Trophoblast cell (in vitro differentiated cells and primary cell): ENCODE data around the gene RASA2.

Experiments used
- DNase-seq, 2 donors: peaks; one replicate each; pipeline ENCODE4 v3.0.0-alpha.2; 2016
- H2AFZ ChIP-seq: 2 replicates; pipeline ENCODE4 v1.6.1; 2013; ENCODE audit warnings: low read length, moderate library complexity, mild to moderate bottlenecking; ENCODE audit not compliant: insufficient read depth, poor library complexity
- H2AK5ac ChIP-seq: 2 replicates; pipeline ENCODE4 v1.6.1; 2013; ENCODE audit warnings: mild to moderate bottlenecking, low read length
- H2BK120ac ChIP-seq: 2 replicates; pipeline ENCODE4 v1.6.1; 2013; ENCODE audit warnings: low read length, mild to moderate bottlenecking, moderate library complexity; ENCODE audit not compliant: insufficient read depth, poor library complexity
- H2BK12ac ChIP-seq: 2 replicates; pipeline ENCODE4 v1.6.1; 2013; ENCODE audit warnings: mild to moderate bottlenecking, low read length, moderate library complexity
- H2BK5ac ChIP-seq: 2 replicates; pipeline ENCODE4 v1.6.1; 2013; ENCODE audit warnings: low read length, low read depth, moderate library complexity, mild to moderate bottlenecking; ENCODE audit not compliant: poor library complexity
- H3K14ac ChIP-seq: 2 replicates; pipeline ENCODE4 v1.6.1; 2013; ENCODE audit warnings: mild to moderate bottlenecking, low read length
- H3K18ac ChIP-seq: 2 replicates; pipeline ENCODE4 v1.6.1; 2013; ENCODE audit warnings: mild to moderate bottlenecking, low read length
- H3K23ac ChIP-seq: 2 replicates; pipeline ENCODE4 v1.6.1; 2013; ENCODE audit warnings: low read length
- H3K27ac ChIP-seq: 2 replicates; pipeline ENCODE4 v1.5.1; 2013; ENCODE audit warnings: low read depth, mild to moderate bottlenecking, inconsistent platforms, low read length, moderate library complexity
- H3K27me3 ChIP-seq: 2 replicates; pipeline ENCODE4 v1.6.1; 2013; ENCODE audit warnings: inconsistent platforms, mild to moderate bottlenecking, low read length, moderate library complexity; ENCODE audit not compliant: insufficient read depth
- H3K36me3 ChIP-seq, 2 experiments: 1 replicate in 1 of 2; 2 replicates in 1 of 2; pipeline ENCODE4 v1.6.1; 2013; ENCODE audit warnings: low read length in 2 of 2, mild to moderate bottlenecking in 2 of 2, moderate library complexity in 1 of 2; ENCODE audit not compliant: insufficient read depth in 2 of 2, control insufficient read depth in 1 of 2
- H3K4ac ChIP-seq: 2 replicates; pipeline ENCODE4 v1.6.1; 2013; ENCODE audit warnings: low read depth, mild to moderate bottlenecking, low read length, moderate library complexity
- H3K4me1 ChIP-seq, 2 experiments: 1 replicate in 1 of 2; 2 replicates in 1 of 2; pipeline ENCODE4 v1.6.1; 2013; ENCODE audit warnings: low read length in 2 of 2, mild to moderate bottlenecking in 2 of 2, moderate library complexity in 1 of 2; ENCODE audit not compliant: insufficient read depth in 2 of 2, control insufficient read depth in 1 of 2
- H3K4me2 ChIP-seq: 2 replicates; pipeline ENCODE4 v1.6.1; 2013; ENCODE audit warnings: inconsistent platforms, mild to moderate bottlenecking, low read length, moderate library complexity
- H3K4me3 ChIP-seq: 2 replicates; pipeline ENCODE4 v1.5.1; 2013; ENCODE audit warnings: mild to moderate bottlenecking, low read depth, low read length, inconsistent platforms
- H3K79me1 ChIP-seq: one replicate; pipeline ENCODE4 v1.6.1; 2013; ENCODE audit warnings: low read length
- H3K79me2 ChIP-seq: 2 replicates; pipeline ENCODE4 v1.6.1; 2013; ENCODE audit warnings: low read length, mild to moderate bottlenecking; ENCODE audit not compliant: control insufficient read depth, insufficient read depth, poor library complexity
- H3K9ac ChIP-seq: 2 replicates; pipeline ENCODE4 v1.6.1; 2013; ENCODE audit warnings: mild to moderate bottlenecking, low read length
- H3K9me3 ChIP-seq: 2 replicates; pipeline ENCODE4 v1.6.1; 2013; ENCODE audit warnings: low read depth, mild to moderate bottlenecking, control low read depth, inconsistent platforms, low read length; ENCODE audit not compliant: insufficient read depth
- H4K12ac ChIP-seq: 2 replicates; pipeline ENCODE4 v1.6.1; 2013; ENCODE audit warnings: low read depth, mild to moderate bottlenecking, low read length, moderate library complexity
- H4K8ac ChIP-seq: 2 replicates; pipeline ENCODE4 v1.6.1; 2013; ENCODE audit warnings: low read depth, mild to moderate bottlenecking, low read length, moderate library complexity
- H4K91ac ChIP-seq: one replicate; pipeline ENCODE4 v1.6.1; 2013; ENCODE audit warnings: low read depth, mild to moderate bottlenecking, low read length, moderate library complexity
- WGBS: extraction: QIAGEN DNeasy Blood & Tissue Kit; methylation state at CpG from one replicate; pipeline ENCODE4 v1.1.7; 2013; ENCODE audit warnings: missing lambda C conversion rate; ENCODE audit not compliant: insufficient read length, insufficient coverage; ENCODE audit errors: extremely low coverage; 5-methylcytosine and 5-hydroxymethylcytosine counted together

The RASA2 gene

GRCh38 chr3:141508067-141508436 is 21.2 kb downstream of the RASA2 start:
- no CpG with 5 or more reads among the region's 3 CpGs for WGBS
- no peaks in the 10 kb centered on the region for H3K79me1 ChIP-seq
- H2AFZ ChIP-seq: no peak overlapping the region
- no peak overlapping the region for H3K27ac ChIP-seq
- no peak overlapping the region for H3K4me3 ChIP-seq
- H2BK12ac ChIP-seq: no peak overlapping the region
- H3K9me3 ChIP-seq: no peaks in the 10 kb centered on the region
- H4K12ac ChIP-seq: no peak overlapping the region
- no peak overlapping the region for H3K23ac ChIP-seq
- H3K9ac ChIP-seq: no peak overlapping the region
- H2AK5ac ChIP-seq: no peak overlapping the region
- H2BK120ac ChIP-seq: no peak overlapping the region
- no peak overlapping the region for H3K4me2 ChIP-seq
- no peak overlapping the region for H2BK5ac ChIP-seq
- no peak overlapping the region for H4K8ac ChIP-seq
- H4K91ac ChIP-seq: no peak overlapping the region
- H3K36me3 ChIP-seq: peaks cover 0 to 3% of the 10 kb centered on the region in 2 experiments
- no peak for DNase-seq
- H3K4ac ChIP-seq: no peak overlapping the region
- H3K79me2 ChIP-seq: no peaks in the 10 kb centered on the region
- no peak overlapping the region for H3K18ac ChIP-seq
- H3K14ac ChIP-seq: no peak overlapping the region
- no peaks in the 10 kb centered on the region for H3K4me1 ChIP-seq
- no peaks in the 10 kb centered on the region for H3K27me3 ChIP-seq

GRCh38 chr3:141511361-141511760 is 24.5 kb downstream of the RASA2 start:
- DNase-seq: no peak
- no peak overlapping the region for H2AK5ac ChIP-seq
- no peak overlapping the region for H3K4ac ChIP-seq
- no peak overlapping the region for H2BK120ac ChIP-seq
- WGBS: no CpG with 5 or more reads among the region's 4 CpGs
- no peak overlapping the region for H3K4me3 ChIP-seq
- H4K12ac ChIP-seq: no peak overlapping the region
- peaks cover 0 to 3% of the 10 kb centered on the region in 2 experiments for H3K36me3 ChIP-seq
- no peak overlapping the region for H3K9ac ChIP-seq
- no peak overlapping the region for H3K27ac ChIP-seq
- H3K79me1 ChIP-seq: no peaks in the 10 kb centered on the region
- H3K27me3 ChIP-seq: no peaks in the 10 kb centered on the region
- no peaks in the 10 kb centered on the region for H3K79me2 ChIP-seq
- no peak overlapping the region for H3K14ac ChIP-seq
- no peak overlapping the region for H2BK12ac ChIP-seq
- H4K8ac ChIP-seq: no peak overlapping the region
- no peak overlapping the region for H4K91ac ChIP-seq
- H3K4me1 ChIP-seq: no peaks in the 10 kb centered on the region
- no peak overlapping the region for H2AFZ ChIP-seq
- H3K9me3 ChIP-seq: no peaks in the 10 kb centered on the region
- H3K4me2 ChIP-seq: no peak overlapping the region
- H3K23ac ChIP-seq: peak overlapping the region; percentile 25
- H2BK5ac ChIP-seq: no peak overlapping the region
- H3K18ac ChIP-seq: no peak overlapping the region

- H3K9me3 ChIP-seq: no peaks in the 10 kb centered on the region
- H3K9ac ChIP-seq: no peak overlapping the region
- H3K79me2 ChIP-seq: no peaks in the 10 kb centered on the region
- no peak overlapping the region for H2AFZ ChIP-seq
- no peak overlapping the region for H3K18ac ChIP-seq
- H3K27ac ChIP-seq: no peak overlapping the region
- no peaks in the 10 kb centered on the region for H3K79me1 ChIP-seq
- H3K36me3 ChIP-seq: peaks cover 7 to 11% of the 10 kb centered on the region in 2 experiments
- H4K12ac ChIP-seq: no peak overlapping the region
- no peak overlapping the region for H2BK120ac ChIP-seq
- no peak overlapping the region for H3K4me2 ChIP-seq
- no peak overlapping the region for H2BK5ac ChIP-seq
- H2AK5ac ChIP-seq: no peak overlapping the region
- H3K4ac ChIP-seq: no peak overlapping the region
- H3K14ac ChIP-seq: no peak overlapping the region
- H3K4me3 ChIP-seq: no peak overlapping the region
- H4K91ac ChIP-seq: no peak overlapping the region
- H2BK12ac ChIP-seq: no peak overlapping the region
- no peaks in the 10 kb centered on the region for H3K4me1 ChIP-seq
- no peak for DNase-seq
- no peaks in the 10 kb centered on the region for H3K27me3 ChIP-seq
- no peak overlapping the region for H4K8ac ChIP-seq
- H3K23ac ChIP-seq: no peak overlapping the region
These were observed 27.6 kb downstream of the RASA2 start for GRCh38 chr3:141514382-141514781.

DNA sequence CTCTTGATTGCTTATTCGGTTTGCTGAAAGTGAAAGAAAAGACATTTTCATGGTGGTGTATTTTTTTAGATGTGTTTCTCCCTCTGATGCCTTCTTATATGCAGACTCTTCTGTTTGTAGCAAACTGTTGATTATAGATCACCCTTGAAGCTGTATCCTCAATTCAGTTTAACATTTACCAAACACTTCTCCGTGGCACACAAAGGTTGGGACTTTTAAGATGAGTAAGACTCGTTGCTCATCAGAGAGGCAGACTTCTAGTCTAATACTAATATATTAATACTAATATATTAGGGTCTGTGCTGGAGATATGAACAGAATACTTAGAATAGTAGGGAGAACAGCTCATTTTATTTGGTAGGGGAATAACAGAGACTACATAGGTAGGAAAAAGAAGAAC is 32.8 kb downstream of the RASA2 start:
- Histone ChIP-seq H3K9ac (no peak overlapping the region), H4K12ac (no peak overlapping the region), H3K79me2 (no peaks in the 10 kb centered on the region), H3K4me2 (no peak overlapping the region), H2BK120ac (no peak overlapping the region), H2AK5ac (no peak overlapping the region), H4K8ac (no peak overlapping the region), H3K23ac (no peak overlapping the region), H2BK12ac (no peak overlapping the region), H3K36me3 (peaks cover 8 to 11% of the 10 kb centered on the region in 2 experiments), H3K27ac (no peak overlapping the region), H3K4ac (no peak overlapping the region), H3K27me3 (no peaks in the 10 kb centered on the region), H3K4me3 (no peak overlapping the region), H3K18ac (no peak overlapping the region), H2BK5ac (no peak overlapping the region), H4K91ac (no peak overlapping the region), H3K79me1 (no peaks in the 10 kb centered on the region), H3K14ac (no peak overlapping the region), H3K4me1 (peaks cover 0 to 2% of the 10 kb centered on the region in 2 experiments), H3K9me3 (no peaks in the 10 kb centered on the region), H2AFZ (no peak overlapping the region)
- WGBS: no CpG with 5 or more reads among the region's 3 CpGs
- DNase-seq: no peak

DNA sequence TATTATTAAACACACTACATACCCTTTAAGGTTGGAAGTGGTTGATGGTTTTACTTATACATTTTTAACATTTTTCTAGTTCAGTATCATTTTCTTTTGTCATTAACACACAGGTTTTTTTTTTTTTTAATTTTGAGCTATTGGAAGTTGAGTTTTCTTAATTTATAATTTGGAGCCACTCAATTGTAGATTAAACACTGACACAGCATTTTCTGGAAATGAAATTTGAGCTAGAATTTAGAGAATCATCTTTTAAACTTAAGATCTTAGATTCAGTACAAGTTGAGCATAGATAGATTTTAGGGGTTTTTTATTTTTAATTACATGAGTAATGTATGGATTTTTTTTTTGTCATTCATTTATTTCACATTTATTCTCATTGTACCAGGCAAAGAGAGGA is 35.0 kb downstream of the RASA2 start:
- H3K4ac ChIP-seq: no peak overlapping the region
- no peak overlapping the region for H3K4me3 ChIP-seq
- H4K91ac ChIP-seq: no peak overlapping the region
- H2BK12ac ChIP-seq: no peak overlapping the region
- H3K18ac ChIP-seq: no peak overlapping the region
- no peak overlapping the region for H2AK5ac ChIP-seq
- no peak overlapping the region for H2BK5ac ChIP-seq
- H3K9me3 ChIP-seq: no peaks in the 10 kb centered on the region
- no peak overlapping the region for H4K8ac ChIP-seq
- H3K27me3 ChIP-seq: no peaks in the 10 kb centered on the region
- H2AFZ ChIP-seq: no peak overlapping the region
- H3K36me3 ChIP-seq: peaks cover 6 to 9% of the 10 kb centered on the region in 2 experiments
- no peaks in the 10 kb centered on the region for H3K79me2 ChIP-seq
- H3K27ac ChIP-seq: no peak overlapping the region
- no peak for DNase-seq
- H3K14ac ChIP-seq: no peak overlapping the region
- H3K9ac ChIP-seq: no peak overlapping the region
- no peak overlapping the region for H2BK120ac ChIP-seq
- H3K4me2 ChIP-seq: no peak overlapping the region
- H3K79me1 ChIP-seq: no peaks in the 10 kb centered on the region
- no peak overlapping the region for H3K23ac ChIP-seq
- no peak overlapping the region for H4K12ac ChIP-seq
- H3K4me1 ChIP-seq: peaks cover 0 to 2% of the 10 kb centered on the region in 2 experiments
